ENCODE measurements around the gene ARHGEF40. TPM values are rescaled to one million over a fixed set of nuclear protein-coding genes. Genes with fewer than 3 reads are reported as not detected.

The ARHGEF40 gene
- total RNA-seq, 1 donor from 2014 or later, result 65.8 TPM

DNA sequence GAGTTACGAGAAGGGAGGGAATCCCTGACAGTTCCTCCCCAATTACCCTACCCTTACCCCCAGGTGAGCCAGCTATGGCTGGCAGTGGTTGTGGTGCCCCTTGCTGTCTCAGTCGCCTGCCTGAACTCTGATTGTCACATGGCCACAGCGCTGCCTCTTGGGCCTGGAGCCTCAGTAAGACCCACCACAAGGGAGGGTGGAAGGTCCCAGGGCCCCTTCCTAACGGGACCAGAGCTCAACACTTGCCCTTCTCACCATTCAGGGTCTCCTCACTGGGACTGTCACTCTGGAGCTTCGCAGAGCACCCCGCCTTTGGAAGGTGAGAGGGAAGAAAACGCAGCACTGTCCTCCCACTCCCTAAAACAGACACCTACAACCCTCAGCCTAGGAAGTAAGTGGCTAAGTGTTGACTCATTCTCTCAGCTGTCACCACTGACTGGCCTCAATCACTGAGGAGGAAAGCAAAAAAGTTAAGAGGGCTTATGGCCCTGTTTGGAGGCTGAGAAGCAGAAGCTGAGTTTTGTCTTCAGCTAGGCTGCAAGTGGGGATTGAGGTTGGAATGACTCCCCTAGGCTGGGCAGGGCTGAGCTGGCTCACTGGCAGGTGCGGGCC, 31.8 kb downstream of the ARHGEF40 start:
- TF ChIP-seq, protein P1, sequence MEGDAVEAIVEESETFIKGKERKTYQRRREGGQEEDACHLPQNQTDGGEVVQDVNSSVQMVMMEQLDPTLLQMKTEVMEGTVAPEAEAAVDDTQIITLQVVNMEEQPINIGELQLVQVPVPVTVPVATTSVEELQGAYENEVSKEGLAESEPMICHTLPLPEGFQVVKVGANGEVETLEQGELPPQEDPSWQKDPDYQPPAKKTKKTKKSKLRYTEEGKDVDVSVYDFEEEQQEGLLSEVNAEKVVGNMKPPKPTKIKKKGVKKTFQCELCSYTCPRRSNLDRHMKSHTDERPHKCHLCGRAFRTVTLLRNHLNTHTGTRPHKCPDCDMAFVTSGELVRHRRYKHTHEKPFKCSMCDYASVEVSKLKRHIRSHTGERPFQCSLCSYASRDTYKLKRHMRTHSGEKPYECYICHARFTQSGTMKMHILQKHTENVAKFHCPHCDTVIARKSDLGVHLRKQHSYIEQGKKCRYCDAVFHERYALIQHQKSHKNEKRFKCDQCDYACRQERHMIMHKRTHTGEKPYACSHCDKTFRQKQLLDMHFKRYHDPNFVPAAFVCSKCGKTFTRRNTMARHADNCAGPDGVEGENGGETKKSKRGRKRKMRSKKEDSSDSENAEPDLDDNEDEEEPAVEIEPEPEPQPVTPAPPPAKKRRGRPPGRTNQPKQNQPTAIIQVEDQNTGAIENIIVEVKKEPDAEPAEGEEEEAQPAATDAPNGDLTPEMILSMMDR (conservative IDR thresholded peaks at IDR 0.05), result no peak

DNA sequence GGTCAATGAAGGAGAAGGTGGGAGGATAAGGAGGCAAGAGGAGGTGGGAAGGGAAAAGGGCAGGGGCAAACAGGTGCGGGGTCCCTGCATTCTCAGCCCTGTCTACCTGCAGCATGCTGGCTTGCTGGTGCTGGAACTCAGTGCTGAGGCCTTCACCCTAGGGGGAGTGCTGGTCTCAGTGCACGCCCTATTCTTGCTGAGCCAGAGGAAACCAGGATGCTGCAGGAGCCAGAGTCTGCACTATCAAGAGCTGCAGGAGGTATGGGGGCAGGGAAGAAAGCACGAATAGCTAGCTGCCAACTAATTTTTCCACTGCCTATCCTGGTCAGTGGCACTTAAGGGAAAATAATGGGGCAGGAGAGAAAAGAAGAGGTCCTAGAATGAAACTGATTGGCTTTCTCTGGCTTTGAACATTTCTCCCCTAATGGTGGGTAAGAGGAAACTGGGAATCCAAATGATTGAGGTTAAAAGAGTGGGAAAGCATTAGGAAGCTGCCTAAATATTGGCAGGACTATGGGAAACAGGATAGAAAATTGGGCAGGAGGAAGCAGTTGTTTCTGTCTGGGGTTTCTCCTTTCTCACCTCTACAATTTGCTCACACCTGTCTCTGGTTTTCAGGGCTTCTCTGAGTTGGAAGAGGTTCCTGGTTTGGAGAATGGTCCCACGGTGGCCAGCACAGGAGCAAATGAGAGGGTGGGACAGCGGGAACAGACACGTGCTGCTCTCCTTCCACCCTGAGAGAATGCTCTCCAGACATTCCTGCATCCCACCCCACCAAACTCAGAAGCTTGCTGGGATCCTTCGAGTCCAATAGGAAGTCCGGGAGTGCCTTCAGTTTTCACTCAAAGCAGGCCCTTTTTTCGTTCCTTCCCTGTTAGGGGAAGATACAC, 32.7 kb downstream of the ARHGEF40 start:
- H3K27ac Mint-ChIP-seq, result peak overlapping the region; percentile 96

More for the DNA sequence above, 31.8 kb downstream of the ARHGEF40 start:
- H3K9me3 Mint-ChIP-seq, result no peaks in the 10 kb centered on the region
- peaks cover 58% of the 10 kb centered on the region for H3K4me1 Mint-ChIP-seq (ENCODE audit: unreplicated experiment)
- H3K36me3 Mint-ChIP-seq, result no peaks in the 10 kb centered on the region
- peak overlapping the region; percentile 94 for H3K4me3 Mint-ChIP-seq
- peak overlapping the region; percentile 96 for H3K27ac Mint-ChIP-seq
- DNase-seq (ENCODE audit: extremely low spot score, unreplicated experiment), result no peak
- H3K27me3 Mint-ChIP-seq, result no peaks in the 10 kb centered on the region

DNA sequence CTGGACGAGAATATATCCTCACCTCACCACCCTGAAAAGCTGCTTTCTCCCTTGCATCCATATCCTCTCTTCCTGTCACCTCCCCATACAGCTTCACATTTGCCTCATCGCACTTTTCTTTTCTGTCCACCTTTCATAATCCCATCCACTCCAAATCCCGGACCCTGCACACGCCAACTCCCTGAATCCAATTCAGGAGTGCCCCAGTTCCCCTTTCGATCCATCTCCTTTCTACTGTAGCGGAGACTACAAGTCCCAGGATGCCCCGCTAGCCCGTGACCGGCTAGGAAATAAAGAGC, 33.3 kb downstream of the ARHGEF40 start:
- no peak for DNase-seq (ENCODE audit: extremely low spot score, unreplicated experiment)
- TF ChIP-seq, protein P1 (conservative IDR thresholded peaks at IDR 0.05), result no peak
- H3K9me3 Mint-ChIP-seq, result no peaks in the 10 kb centered on the region
- H3K36me3 Mint-ChIP-seq, result no peaks in the 10 kb centered on the region
- peak overlapping the region; percentile 96 for H3K27ac Mint-ChIP-seq
- peaks cover 63% of the 10 kb centered on the region for H3K4me1 Mint-ChIP-seq (ENCODE audit: unreplicated experiment)
- no peaks in the 10 kb centered on the region for H3K27me3 Mint-ChIP-seq
- peak overlapping the region; percentile 94 for H3K4me3 Mint-ChIP-seq

More for the DNA sequence above, 32.7 kb downstream of the ARHGEF40 start:
- Mint-ChIP-seq H3K4me1 (ENCODE audit: unreplicated experiment) (peaks cover 61% of the 10 kb centered on the region), H3K4me3 (peak overlapping the region; percentile 94), H3K27me3 (no peaks in the 10 kb centered on the region), H3K36me3 (no peaks in the 10 kb centered on the region), H3K9me3 (no peaks in the 10 kb centered on the region)
- TF ChIP-seq, protein P1 (conservative IDR thresholded peaks at IDR 0.05), result no peak
- no peak for DNase-seq (ENCODE audit: extremely low spot score, unreplicated experiment)

DNA sequence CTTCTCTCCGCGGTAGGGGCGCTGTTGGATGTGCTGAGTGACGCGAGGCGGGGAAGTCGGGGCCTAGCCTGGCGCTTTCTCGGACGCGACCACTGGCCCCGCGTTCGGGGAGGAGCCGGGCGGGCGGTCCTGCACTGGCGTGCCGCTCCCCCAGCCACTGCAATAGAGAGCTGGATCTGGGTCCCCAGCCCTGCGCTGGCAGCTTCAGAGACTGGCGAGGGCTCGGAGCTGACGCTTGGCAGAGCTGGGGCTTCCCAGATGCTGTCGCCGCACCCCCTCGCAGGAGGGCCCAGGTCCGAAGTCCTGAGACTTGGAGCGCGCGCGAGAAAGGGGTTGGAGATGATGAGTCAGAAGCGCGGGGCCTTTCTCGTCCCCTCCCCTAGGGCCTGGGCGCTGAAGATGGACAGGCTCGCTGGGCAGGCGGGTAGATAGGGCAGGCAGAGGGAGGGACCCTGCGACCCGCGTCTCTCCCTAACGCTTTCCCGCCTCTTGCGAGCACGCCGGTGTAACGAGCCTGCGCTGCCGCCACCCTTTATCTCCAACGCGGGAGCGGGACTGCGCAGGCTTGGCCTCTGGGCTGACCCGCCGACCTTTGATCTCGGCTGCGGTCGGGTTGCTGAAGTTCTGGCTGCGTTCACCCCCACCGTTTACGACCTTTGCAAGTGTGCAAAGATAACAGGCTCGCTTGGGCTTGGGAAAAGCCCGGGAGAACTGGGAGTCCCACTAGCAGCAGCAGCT, 33.8 kb downstream of the ARHGEF40 start:
- no peaks in the 10 kb centered on the region for H3K9me3 Mint-ChIP-seq
- H3K36me3 Mint-ChIP-seq, result no peaks in the 10 kb centered on the region
- no peaks in the 10 kb centered on the region for H3K27me3 Mint-ChIP-seq
- TF ChIP-seq, protein P1 (conservative IDR thresholded peaks at IDR 0.05), result peak; percentile 80
- H3K27ac Mint-ChIP-seq, result peak overlapping the region; percentile 96
- H3K4me3 Mint-ChIP-seq, result peak overlapping the region; percentile 94
- DNase-seq (ENCODE audit: extremely low spot score, unreplicated experiment), result peak; percentile 95
- H3K4me1 Mint-ChIP-seq (ENCODE audit: unreplicated experiment), result peaks cover 60% of the 10 kb centered on the region

DNA sequence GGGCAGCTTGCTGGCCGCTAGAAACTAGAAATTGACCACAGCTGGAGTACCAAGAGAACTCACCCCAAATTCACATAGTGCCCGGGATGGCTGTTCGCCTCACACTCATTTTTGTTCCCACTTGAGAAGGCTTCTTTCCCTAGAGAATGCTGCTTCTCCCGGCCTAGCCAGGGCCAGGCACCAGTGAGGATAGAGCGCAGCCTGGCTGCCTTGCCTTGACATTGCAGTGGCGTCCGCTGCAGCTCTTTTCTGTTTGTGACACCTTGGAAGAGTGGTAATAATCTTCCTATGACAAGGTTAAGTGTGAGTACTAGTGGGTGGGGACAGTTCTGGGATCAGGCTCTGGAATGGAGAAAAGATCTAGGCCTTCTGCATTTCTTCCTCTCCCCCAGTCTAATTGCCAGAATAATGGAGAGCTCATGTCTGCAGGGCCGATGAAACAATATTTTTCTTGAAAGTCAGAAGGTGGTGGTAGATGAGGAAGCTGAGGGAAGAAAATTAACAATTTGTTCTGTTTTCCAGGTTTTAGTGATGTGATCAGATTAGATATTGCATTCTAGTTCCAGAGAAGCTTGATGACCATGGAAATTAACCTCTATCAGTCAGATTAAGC, 34.5 kb downstream of the ARHGEF40 start:
- TF ChIP-seq, protein P1 (conservative IDR thresholded peaks at IDR 0.05), result peak; percentile 92
- no peaks in the 10 kb centered on the region for H3K9me3 Mint-ChIP-seq
- no peak for DNase-seq (ENCODE audit: extremely low spot score, unreplicated experiment)
- peak overlapping the region; percentile 94 for H3K4me3 Mint-ChIP-seq
- H3K36me3 Mint-ChIP-seq, result no peaks in the 10 kb centered on the region
- no peaks in the 10 kb centered on the region for H3K27me3 Mint-ChIP-seq
- H3K4me1 Mint-ChIP-seq (ENCODE audit: unreplicated experiment), result peaks cover 59% of the 10 kb centered on the region
- H3K27ac Mint-ChIP-seq, result peak overlapping the region; percentile 96
